HG03354 (cell line): ENCODE measurements around the gene HNRNPLL.

ENCODE experiments used
- ATAC-seq: cut with Tn5 transposase; IDR thresholded peaks from one replicate; pipeline ENCODE4 v1.9.1; 2021; ENCODE audit warnings: mild to moderate bottlenecking; ENCODE audit not compliant: unreplicated experiment, poor library complexity, severe bottlenecking

Gene HNRNPLL

DNA sequence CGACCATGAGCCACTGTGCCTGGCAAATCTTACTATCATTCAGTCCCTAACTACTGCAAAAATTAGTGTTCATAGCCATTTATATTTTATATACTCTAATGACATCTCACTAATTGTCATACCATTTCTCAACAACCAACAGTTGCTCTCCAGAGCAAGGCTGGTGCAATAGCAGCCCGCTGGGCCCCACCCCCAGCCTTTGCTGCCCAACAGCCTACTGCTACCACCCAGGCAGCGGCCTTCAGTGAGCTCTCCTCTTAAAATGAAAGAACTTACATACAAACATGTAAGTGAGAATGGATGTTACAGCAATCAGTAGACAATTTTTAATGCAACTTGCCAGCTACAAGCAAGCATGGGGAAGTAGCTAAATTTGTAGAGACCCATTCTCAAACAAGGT is 90.5 kb downstream of the HNRNPLL start:
- ATAC-seq, result no peak
